Measurements from ENCODE around the gene DNAH3. TPM values are rescaled to one million over a fixed set of nuclear protein-coding genes. Genes with fewer than 3 reads are reported as not detected.
A peak's percentile ranks its signal among the peaks of the same experiment; 100 is the strongest.

Gene DNAH3
- total and polyA plus RNA-seq, 2 of the 13 experiments (the other 11 are each of a cell fraction or from before 2014, with no cell fraction given) = 0.07 to 0.08 TPM

DNA sequence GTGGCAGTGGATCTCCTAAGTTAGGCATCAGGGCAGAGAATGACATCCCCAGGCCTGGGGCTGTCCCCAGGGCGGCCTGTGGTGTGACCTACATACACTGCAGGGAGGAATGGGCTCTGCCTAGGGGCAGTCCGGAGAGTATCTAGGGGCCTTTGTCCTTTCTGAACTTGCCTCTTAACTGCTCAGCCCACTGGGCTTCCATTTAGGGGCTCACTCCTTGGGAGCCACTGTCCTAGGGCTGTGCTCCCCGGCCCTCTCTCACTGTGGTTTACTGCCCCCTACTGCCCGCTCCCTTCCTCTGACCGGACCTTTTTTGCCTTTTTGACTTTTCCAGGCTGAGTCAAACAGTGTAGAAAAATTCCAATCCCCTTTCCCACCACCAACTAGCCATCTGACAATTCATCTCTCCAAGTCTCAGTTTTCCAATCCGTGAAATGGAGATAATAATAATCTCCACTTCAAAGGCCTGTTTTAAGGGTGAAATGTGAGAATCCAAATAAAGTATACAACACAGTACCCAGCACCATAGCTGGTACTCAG, 66.8 kb downstream of the DNAH3 start (continued):
- TF ChIP-seq, protein P1, sequence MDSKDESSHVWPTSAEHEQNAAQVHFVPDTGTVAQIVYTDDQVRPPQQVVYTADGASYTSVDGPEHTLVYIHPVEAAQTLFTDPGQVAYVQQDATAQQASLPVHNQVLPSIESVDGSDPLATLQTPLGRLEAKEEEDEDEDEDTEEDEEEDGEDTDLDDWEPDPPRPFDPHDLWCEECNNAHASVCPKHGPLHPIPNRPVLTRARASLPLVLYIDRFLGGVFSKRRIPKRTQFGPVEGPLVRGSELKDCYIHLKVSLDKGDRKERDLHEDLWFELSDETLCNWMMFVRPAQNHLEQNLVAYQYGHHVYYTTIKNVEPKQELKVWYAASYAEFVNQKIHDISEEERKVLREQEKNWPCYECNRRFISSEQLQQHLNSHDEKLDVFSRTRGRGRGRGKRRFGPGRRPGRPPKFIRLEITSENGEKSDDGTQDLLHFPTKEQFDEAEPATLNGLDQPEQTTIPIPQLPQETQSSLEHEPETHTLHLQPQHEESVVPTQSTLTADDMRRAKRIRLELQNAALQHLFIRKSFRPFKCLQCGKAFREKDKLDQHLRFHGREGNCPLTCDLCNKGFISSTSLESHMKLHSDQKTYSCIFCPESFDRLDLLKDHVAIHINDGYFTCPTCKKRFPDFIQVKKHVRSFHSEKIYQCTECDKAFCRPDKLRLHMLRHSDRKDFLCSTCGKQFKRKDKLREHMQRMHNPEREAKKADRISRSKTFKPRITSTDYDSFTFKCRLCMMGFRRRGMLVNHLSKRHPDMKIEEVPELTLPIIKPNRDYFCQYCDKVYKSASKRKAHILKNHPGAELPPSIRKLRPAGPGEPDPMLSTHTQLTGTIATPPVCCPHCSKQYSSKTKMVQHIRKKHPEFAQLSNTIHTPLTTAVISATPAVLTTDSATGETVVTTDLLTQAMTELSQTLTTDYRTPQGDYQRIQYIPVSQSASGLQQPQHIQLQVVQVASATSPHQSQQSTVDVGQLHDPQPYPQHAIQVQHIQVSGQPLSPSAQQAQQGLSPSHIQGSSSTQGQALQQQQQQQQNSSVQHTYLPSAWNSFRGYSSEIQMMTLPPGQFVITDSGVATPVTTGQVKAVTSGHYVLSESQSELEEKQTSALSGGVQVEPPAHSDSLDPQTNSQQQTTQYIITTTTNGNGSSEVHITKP (CRISPR knock-in tag; IDR thresholded peaks at IDR 0.05; ENCODE audit: low read depth) = no peak
- TF ChIP-seq, protein P2, sequence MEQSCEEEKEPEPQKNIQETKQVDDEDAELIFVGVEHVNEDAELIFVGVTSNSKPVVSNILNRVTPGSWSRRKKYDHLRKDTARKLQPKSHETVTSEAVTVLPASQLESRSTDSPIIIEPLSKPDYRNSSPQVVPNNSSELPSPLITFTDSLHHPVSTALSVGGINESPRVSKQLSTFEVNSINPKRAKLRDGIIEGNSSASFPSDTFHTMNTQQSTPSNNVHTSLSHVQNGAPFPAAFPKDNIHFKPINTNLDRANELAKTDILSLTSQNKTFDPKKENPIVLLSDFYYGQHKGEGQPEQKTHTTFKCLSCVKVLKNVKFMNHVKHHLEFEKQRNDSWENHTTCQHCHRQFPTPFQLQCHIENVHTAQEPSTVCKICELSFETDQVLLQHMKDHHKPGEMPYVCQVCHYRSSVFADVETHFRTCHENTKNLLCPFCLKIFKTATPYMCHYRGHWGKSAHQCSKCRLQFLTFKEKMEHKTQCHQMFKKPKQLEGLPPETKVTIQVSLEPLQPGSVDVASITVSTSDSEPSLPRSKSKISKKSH (CRISPR knock-in tag; IDR thresholded peaks at IDR 0.05; ENCODE audit: borderline replicate concordance) = peak; percentile 42; the same call in 1 of the 2 replicates
- no peak for TF ChIP-seq ZNF230 (CRISPR knock-in tag; IDR thresholded peaks at IDR 0.05)
- peak; percentile 38 for TF ChIP-seq YY1 (IDR thresholded peaks at IDR 0.05; ENCODE audit: insufficient read depth, insufficient replicate concordance, low read depth, low read length)
- TF ChIP-seq, protein P3, sequence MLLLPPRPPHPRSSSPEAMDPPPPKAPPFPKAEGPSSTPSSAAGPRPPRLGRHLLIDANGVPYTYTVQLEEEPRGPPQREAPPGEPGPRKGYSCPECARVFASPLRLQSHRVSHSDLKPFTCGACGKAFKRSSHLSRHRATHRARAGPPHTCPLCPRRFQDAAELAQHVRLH (CRISPR knock-in tag; IDR thresholded peaks at IDR 0.05; ENCODE audit: borderline replicate concordance, low read depth) = peak; percentile 51; the same call in 1 of the 2 replicates
- TF ChIP-seq SALL2 (CRISPR knock-in tag; IDR thresholded peaks at IDR 0.05) = 0 out of 2 replicates have a peak, but pooled peaks have one; percentile 26
- TF ChIP-seq TOE1 (CRISPR knock-in tag; IDR thresholded peaks at IDR 0.05) = 0 out of 2 replicates have a peak, but pooled peaks have one; percentile 23
- peak; percentile 13 for TF ChIP-seq TEAD3 (CRISPR knock-in tag; optimal IDR thresholded peaks at IDR 0.05; ENCODE audit: borderline replicate concordance)
- TF ChIP-seq ZNF263 (CRISPR knock-in tag; IDR thresholded peaks at IDR 0.05) = peak; percentile 98
- TF ChIP-seq ATM (IDR thresholded peaks at IDR 0.05; ENCODE audit: borderline replicate concordance) = no peak
- TF ChIP-seq SMC3 (IDR thresholded peaks at IDR 0.05; ENCODE audit: low read length) = peak; percentile 90
- TF ChIP-seq, protein P4, sequence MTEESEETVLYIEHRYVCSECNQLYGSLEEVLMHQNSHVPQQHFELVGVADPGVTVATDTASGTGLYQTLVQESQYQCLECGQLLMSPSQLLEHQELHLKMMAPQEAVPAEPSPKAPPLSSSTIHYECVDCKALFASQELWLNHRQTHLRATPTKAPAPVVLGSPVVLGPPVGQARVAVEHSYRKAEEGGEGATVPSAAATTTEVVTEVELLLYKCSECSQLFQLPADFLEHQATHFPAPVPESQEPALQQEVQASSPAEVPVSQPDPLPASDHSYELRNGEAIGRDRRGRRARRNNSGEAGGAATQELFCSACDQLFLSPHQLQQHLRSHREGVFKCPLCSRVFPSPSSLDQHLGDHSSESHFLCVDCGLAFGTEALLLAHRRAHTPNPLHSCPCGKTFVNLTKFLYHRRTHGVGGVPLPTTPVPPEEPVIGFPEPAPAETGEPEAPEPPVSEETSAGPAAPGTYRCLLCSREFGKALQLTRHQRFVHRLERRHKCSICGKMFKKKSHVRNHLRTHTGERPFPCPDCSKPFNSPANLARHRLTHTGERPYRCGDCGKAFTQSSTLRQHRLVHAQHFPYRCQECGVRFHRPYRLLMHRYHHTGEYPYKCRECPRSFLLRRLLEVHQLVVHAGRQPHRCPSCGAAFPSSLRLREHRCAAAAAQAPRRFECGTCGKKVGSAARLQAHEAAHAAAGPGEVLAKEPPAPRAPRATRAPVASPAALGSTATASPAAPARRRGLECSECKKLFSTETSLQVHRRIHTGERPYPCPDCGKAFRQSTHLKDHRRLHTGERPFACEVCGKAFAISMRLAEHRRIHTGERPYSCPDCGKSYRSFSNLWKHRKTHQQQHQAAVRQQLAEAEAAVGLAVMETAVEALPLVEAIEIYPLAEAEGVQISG (CRISPR knock-in tag; IDR thresholded peaks at IDR 0.05) = peak; percentile 38; the same call in 1 of the 2 replicates
- TF ChIP-seq HES4 (CRISPR knock-in tag; IDR thresholded peaks at IDR 0.05; ENCODE audit: borderline replicate concordance) = 0 out of 2 replicates have a peak, but pooled peaks have one; percentile 36

Data from HepG2 (cell line).